Breast epithelium (tissue), 4 donors: ENCODE measurements around the gene SRRM2. TPM values are rescaled to one million over a fixed set of nuclear protein-coding genes. Genes with fewer than 3 reads are reported as not detected.

Experiments used
- DNase-seq, 2 donors: peaks; one replicate each; pipeline ENCODE4 v3.0.0-alpha.2; 2019; ENCODE audit warnings: low spot score in 2 of 2
- H3K27ac ChIP-seq, 2 donors: fragments of 200-600 bp; sonication (generic) in 1 of 2; one replicate each; pipeline ENCODE4 v1.5.1; 2016 to 2019; ENCODE audit warnings: mild to moderate bottlenecking in 1 of 2
- H3K27me3 ChIP-seq, 2 donors: fragments of 200-600 bp; sonication (generic) in 1 of 2; one replicate each; pipeline versions ENCODE4 v1.5.1 to v1.6.0; 2017 to 2019; ENCODE audit warnings: control low read depth in 1 of 2, mild to moderate bottlenecking in 1 of 2
- H3K36me3 ChIP-seq: fragments of 200-600 bp; one replicate; pipeline ENCODE4 v1.5.1; 2019
- H3K4me1 ChIP-seq, 2 donors: fragments of 200-600 bp; sonication (generic); one replicate each; pipeline ENCODE4 v1.5.1; 2016 to 2019; ENCODE audit warnings: control low read depth in 1 of 2
- H3K4me3 ChIP-seq, 3 donors: fragments of 200-600 bp; sonication (generic); 1 replicate in 2 of 3; 2 replicates in 1 of 3; pipeline ENCODE4 v1.5.1; 2016 to 2019; ENCODE audit warnings: mild to moderate bottlenecking in 3 of 3, moderate library complexity in 2 of 3
- H3K9me3 ChIP-seq, 2 donors: fragments of 200-600 bp; sonication (generic) in 1 of 2; one replicate each; pipeline ENCODE4 v1.5.1; 2016 to 2019; ENCODE audit warnings: control low read depth in 1 of 2
- POLR2A ChIP-seq: fragments of 450-650 bp; IDR thresholded peaks from one replicate; pipeline ENCODE4 v1.6.1; 2016; ENCODE audit warnings: antibody characterized with exemption, mild to moderate bottlenecking, moderate library complexity
- POLR2AphosphoS5 ChIP-seq, 3 donors: sonication (generic); formaldehyde crosslinking; IDR thresholded peaks; one replicate each; pipeline ENCODE4 v1.6.1; 2017; ENCODE audit warnings: antibody characterized with exemption in 3 of 3
- intact Hi-C: fragments of 100-400 bp; cut with DNase I; formaldehyde crosslinking; loops from one replicate; pipeline ENCODE4 v1.15.1; 2023; ENCODE audit warnings: low total_unique reads
- total RNA-seq, 3 donors: library from RNA; depleted of rRNA; stranded (reverse); fragments of >200 nt; gene quantifications; one replicate each; pipeline ENCODE4 v1.1.0, GENCODE V29; 2016
- TF ChIP-seq, protein P1 (sequence below), 3 donors: fragments of 450-650 bp; IDR thresholded peaks; one replicate each; pipeline ENCODE4 v1.5.1; 2016 to 2017; ENCODE audit warnings: antibody characterized with exemption in 3 of 3, mild to moderate bottlenecking in 3 of 3, moderate library complexity in 3 of 3

SRRM2 gene
- total RNA-seq, 3 donors from 2014 or later = 229 to 416 (median 388) TPM

DNA sequence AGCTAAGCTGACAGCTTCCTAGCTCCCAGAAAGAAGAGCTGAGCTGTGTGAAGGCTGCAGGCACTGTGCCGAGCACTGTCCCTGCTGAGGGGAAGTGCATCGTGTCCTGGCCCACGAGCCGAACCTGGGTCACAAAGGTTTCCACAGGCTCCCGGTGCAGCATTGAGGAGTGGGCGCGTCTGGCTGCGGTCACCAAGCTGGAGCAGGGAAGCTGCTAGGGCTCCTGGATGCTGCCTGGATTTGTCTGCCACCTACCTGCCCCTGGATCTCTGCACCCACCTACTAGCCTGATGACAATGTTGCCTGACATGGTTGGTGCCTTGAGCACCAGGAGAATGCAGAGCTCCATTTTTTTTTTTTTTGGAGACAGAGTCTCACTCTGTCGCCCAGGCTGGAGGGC is 6.5 kb upstream of the SRRM2 start:
- intact Hi-C loops = no loop called here
- no peak overlapping the region for H3K27ac ChIP-seq
- no peaks in the 10 kb centered on the region for H3K36me3 ChIP-seq
- no peaks in the 10 kb centered on the region for H3K9me3 ChIP-seq
- no peak for TF ChIP-seq POLR2A
- TF ChIP-seq POLR2AphosphoS5 (IDR thresholded peaks at IDR 0.05) = no peak
- TF ChIP-seq, protein P1, sequence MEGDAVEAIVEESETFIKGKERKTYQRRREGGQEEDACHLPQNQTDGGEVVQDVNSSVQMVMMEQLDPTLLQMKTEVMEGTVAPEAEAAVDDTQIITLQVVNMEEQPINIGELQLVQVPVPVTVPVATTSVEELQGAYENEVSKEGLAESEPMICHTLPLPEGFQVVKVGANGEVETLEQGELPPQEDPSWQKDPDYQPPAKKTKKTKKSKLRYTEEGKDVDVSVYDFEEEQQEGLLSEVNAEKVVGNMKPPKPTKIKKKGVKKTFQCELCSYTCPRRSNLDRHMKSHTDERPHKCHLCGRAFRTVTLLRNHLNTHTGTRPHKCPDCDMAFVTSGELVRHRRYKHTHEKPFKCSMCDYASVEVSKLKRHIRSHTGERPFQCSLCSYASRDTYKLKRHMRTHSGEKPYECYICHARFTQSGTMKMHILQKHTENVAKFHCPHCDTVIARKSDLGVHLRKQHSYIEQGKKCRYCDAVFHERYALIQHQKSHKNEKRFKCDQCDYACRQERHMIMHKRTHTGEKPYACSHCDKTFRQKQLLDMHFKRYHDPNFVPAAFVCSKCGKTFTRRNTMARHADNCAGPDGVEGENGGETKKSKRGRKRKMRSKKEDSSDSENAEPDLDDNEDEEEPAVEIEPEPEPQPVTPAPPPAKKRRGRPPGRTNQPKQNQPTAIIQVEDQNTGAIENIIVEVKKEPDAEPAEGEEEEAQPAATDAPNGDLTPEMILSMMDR (IDR thresholded peaks at IDR 0.05) = no peak
- no peaks in the 10 kb centered on the region for H3K4me1 ChIP-seq
- no peak overlapping the region for H3K4me3 ChIP-seq
- H3K27me3 ChIP-seq = no peaks in the 10 kb centered on the region
- no peak for DNase-seq

DNA sequence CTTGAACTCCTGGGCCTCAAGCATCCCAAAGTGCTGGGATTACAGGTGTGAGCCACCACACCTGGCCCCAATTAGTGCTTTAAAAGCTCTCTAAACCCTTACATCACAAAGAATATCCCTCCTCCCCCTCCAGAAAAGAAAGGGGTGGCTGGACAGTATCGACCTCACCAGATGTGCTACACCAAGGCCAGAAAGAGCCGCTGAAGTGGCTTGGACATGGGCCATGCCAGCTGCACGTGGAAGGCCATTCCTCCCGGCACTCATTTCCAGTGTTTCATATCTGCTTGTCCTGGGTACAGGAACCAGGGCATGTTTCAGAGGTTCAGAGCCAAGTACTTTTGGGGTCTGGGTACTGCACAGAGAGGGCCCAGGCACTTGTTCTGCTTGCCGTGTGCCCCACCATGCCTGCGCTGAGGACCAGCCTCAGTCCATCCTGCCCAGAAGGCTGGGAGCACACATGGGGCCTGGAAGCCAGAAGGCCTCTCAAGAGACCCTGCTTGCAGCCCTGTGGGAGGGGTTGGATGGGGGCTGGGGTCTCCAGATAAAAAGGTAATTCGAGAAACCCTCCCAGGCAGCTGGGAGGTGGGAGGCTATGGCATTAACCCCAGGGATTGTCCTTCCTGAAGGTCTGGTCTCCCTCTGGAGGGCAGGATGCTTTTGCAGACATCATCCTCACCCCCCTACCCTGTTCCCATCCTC is 3.5 kb upstream of the SRRM2 start:
- TF ChIP-seq POLR2AphosphoS5 (IDR thresholded peaks at IDR 0.05) (no peak), POLR2A (no peak)
- TF ChIP-seq, protein P1 (IDR thresholded peaks at IDR 0.05) = no peak
- Histone ChIP-seq H3K4me3 (no peak overlapping the region), H3K27ac (no peak overlapping the region), H3K9me3 (no peaks in the 10 kb centered on the region), H3K27me3 (no peaks in the 10 kb centered on the region), H3K4me1 (peaks cover 0 to 6% of the 10 kb centered on the region in 2 donors), H3K36me3 (no peaks in the 10 kb centered on the region)
- DNase-seq = no peak
- intact Hi-C loops = no loop called here

DNA sequence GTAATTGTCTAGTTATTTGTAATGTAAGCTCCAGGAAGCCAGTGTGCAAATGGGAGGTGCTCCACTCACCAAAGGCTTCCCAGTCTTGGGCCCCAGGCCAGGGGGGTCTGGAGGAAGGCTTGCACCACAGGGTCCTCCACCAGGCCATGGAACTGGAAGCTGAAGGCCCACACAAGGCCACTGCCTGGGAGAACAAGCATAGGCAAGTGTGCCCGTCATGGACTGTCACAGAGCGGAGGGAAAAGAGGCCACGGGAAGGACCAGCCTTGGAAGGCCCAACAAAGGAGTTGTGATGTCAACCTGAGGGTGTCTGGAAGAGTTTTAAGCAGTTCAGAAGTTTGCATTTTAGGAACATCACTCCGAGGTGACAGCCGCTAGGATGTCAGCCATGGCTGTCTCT is 3.0 kb upstream of the SRRM2 start:
- intact Hi-C loops = no loop called here
- Histone ChIP-seq H3K4me3 (no peak overlapping the region), H3K9me3 (no peaks in the 10 kb centered on the region), H3K27me3 (no peaks in the 10 kb centered on the region), H3K4me1 (peaks cover under 1 to 8% of the 10 kb centered on the region in 2 donors), H3K27ac (no peak overlapping the region), H3K36me3 (no peaks in the 10 kb centered on the region)
- DNase-seq = no peak
- TF ChIP-seq, protein P1 (IDR thresholded peaks at IDR 0.05) = no peak
- TF ChIP-seq POLR2AphosphoS5 (IDR thresholded peaks at IDR 0.05) = no peak
- TF ChIP-seq POLR2A = no peak

DNA sequence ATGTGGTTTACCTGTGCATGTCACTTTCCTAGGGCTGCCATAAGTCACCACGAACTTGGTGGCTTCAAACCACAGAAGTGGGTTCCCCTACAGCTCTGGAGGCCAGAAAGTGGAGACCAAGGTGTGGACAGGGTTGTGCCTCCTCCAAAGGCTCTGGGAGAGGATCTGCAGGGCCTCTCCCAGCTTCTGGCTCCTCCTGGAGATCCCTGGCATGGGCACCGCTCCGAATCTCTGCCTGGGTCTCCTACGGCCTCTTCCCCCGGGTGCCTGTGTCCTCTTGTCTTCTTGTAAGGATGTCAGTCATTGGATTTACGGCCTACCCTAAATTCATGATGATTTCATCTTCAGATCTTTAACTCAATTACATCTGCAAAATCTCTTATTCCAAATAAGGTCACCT is 2.5 kb upstream of the SRRM2 start:
- H3K9me3 ChIP-seq = no peaks in the 10 kb centered on the region
- TF ChIP-seq POLR2AphosphoS5 (IDR thresholded peaks at IDR 0.05) (no peak), POLR2A (no peak)
- TF ChIP-seq, protein P1 (IDR thresholded peaks at IDR 0.05) = no peak
- H3K4me3 ChIP-seq = no peak overlapping the region
- H3K27ac ChIP-seq = no peak overlapping the region
- H3K36me3 ChIP-seq = no peaks in the 10 kb centered on the region
- intact Hi-C loops = loop anchor here (10.0 kb wide), 1 partner anchor 105 kb away; the partner anchor contains the start of gene PRSS22
- no peaks in the 10 kb centered on the region for H3K27me3 ChIP-seq
- DNase-seq = no peak
- peaks cover 6 to 12% of the 10 kb centered on the region in 2 donors for H3K4me1 ChIP-seq

DNA sequence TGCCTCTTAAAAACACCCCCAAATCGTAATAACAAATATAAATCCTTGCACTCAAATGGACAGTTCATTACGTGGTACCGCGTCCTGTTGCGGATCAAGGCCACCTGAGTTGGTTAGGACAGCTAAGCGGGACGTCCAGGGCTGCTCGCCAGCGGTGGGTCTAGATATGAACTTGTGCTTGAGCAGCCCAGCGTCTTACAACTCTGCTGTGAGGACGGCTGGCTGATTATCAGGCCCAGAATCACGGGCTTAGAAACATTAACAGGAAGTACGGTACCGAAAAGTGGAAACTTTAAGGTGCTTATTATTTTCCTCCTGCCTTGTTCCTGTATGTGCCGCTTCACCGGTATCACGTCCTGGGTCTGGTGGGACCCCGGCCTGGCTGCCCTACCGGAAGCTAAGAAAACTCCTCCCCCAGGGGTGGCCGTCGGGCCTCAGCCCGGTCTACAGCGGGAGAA is 832 bp upstream of the SRRM2 start:
- TF ChIP-seq, protein P1 (IDR thresholded peaks at IDR 0.05) = no peak
- TF ChIP-seq POLR2AphosphoS5 (IDR thresholded peaks at IDR 0.05) (no peak), POLR2A (no peak)
- Histone ChIP-seq H3K4me3 (peak overlapping the region; percentile 82 to 94 (median 83)), H3K4me1 (peaks cover 6 to 22% of the 10 kb centered on the region in 2 donors), H3K36me3 (no peaks in the 10 kb centered on the region), H3K27me3 (no peaks in the 10 kb centered on the region), H3K9me3 (no peaks in the 10 kb centered on the region), H3K27ac (peak overlapping the region; percentile 99 to 100)
- DNase-seq = no peak
- intact Hi-C loops = loop anchor here (10.0 kb wide), 1 partner anchor 103 kb away; the partner anchor contains the start of gene PRSS22
